Activated CD8-positive, alpha-beta memory T cell treated with anti-CD3 and anti-CD28 coated beads, Interleukin-2, amount 10 ng/mL, durations not matched to agents 7 days and 5 days (primary cell): ENCODE measurements around the gene USP17L18. TPM values are rescaled to one million over a fixed set of nuclear protein-coding genes. Genes with fewer than 3 reads are reported as not detected.
"Not testable (repeated sequence)": the region's sequence is repeated elsewhere in the genome, so short reads cannot be mapped to it uniquely, and the experiment has no call there.

ENCODE experiments used
- ATAC-seq: fragments of 150-1000 bp; cut with Tn5 transposase; one replicate; pipeline ENCODE4 v1.10.0; 2021; ENCODE audit warnings: moderate library complexity
- CTCF ChIA-PET: fragments of 350-600 bp; sonication (Branson Sonifier 250); formaldehyde crosslinking; loops from one replicate; lab custom pipeline; 2021; ENCODE audit warnings: antibody characterized with exemption; lab: Charles Lee
- DNase-seq: peaks from one replicate; pipeline ENCODE4 v3.0.0-alpha.2; 2020
- H3K27ac Mint-ChIP-seq: one replicate; pipeline ENCODE4 v1.8.0; 2021; ENCODE audit warnings: mild to moderate bottlenecking, mixed read lengths
- H3K27me3 Mint-ChIP-seq: one replicate; pipeline ENCODE4 v1.8.0; 2021; ENCODE audit warnings: mixed read lengths
- H3K36me3 Mint-ChIP-seq: one replicate; pipeline ENCODE4 v1.8.0; 2021; ENCODE audit warnings: mild to moderate bottlenecking, mixed read lengths
- H3K4me1 Mint-ChIP-seq: one replicate; pipeline ENCODE4 v1.8.0; 2021; ENCODE audit warnings: mixed read lengths
- H3K4me3 Mint-ChIP-seq: one replicate; pipeline ENCODE4 v1.8.0; 2021; ENCODE audit warnings: mild to moderate bottlenecking, moderate library complexity, mixed read lengths
- H3K9me3 Mint-ChIP-seq: one replicate; pipeline ENCODE4 v1.8.0; 2022; ENCODE audit warnings: low read depth, mixed read lengths
- total RNA-seq, 2 experiments: library from RNA; stranded (reverse); gene quantifications; one replicate each; pipeline ENCODE4 v1.2.3, GENCODE V29; 2021

The USP17L18 gene
- total RNA-seq, result not detected

- H3K9me3 Mint-ChIP-seq, CTCF ChIA-PET, H3K4me3 Mint-ChIP-seq, H3K27ac Mint-ChIP-seq, H3K27me3 Mint-ChIP-seq, H3K4me1 Mint-ChIP-seq, H3K36me3 Mint-ChIP-seq, ATAC-seq: not testable (repeated sequence)
- peak; percentile 40 for DNase-seq
Measured at GRCh38 chr4:9247953-9248680, at the start of gene USP17L18. Gene USP17L18, plus strand, starts transcription at chr4:9248630. Its CDS starts 0 bp downstream, at chr4:9248630.

- H3K4me3 Mint-ChIP-seq, H3K36me3 Mint-ChIP-seq, ATAC-seq, H3K27ac Mint-ChIP-seq, H3K27me3 Mint-ChIP-seq, H3K9me3 Mint-ChIP-seq, CTCF ChIA-PET, DNase-seq, H3K4me1 Mint-ChIP-seq: not testable (repeated sequence)
Measured at GRCh38 chr4:9210357-9210756, 38.1 kb upstream of the USP17L18 start, which contains the start of gene USP17L10. Gene USP17L10, plus strand, starts transcription at chr4:9210657. Its CDS starts 0 bp downstream, at chr4:9210657.

GRCh38 chr4:9214701-9215100 lies 33.7 kb upstream of the USP17L18 start:
- H3K27ac Mint-ChIP-seq, H3K9me3 Mint-ChIP-seq, ATAC-seq, H3K27me3 Mint-ChIP-seq, CTCF ChIA-PET, H3K36me3 Mint-ChIP-seq, H3K4me3 Mint-ChIP-seq, H3K4me1 Mint-ChIP-seq: not testable (repeated sequence)
- peak; percentile 19 for DNase-seq

- H3K4me1 Mint-ChIP-seq, CTCF ChIA-PET, H3K27ac Mint-ChIP-seq, H3K36me3 Mint-ChIP-seq, ATAC-seq, H3K27me3 Mint-ChIP-seq, H3K9me3 Mint-ChIP-seq, H3K4me3 Mint-ChIP-seq, DNase-seq: not testable (repeated sequence)
Measured at GRCh38 chr4:9215105-9215504, 33.3 kb upstream of the USP17L18 start, which contains the start of gene USP17L11. Gene USP17L11, plus strand, starts transcription at chr4:9215405. Its CDS starts 0 bp downstream, at chr4:9215405.

DNA sequence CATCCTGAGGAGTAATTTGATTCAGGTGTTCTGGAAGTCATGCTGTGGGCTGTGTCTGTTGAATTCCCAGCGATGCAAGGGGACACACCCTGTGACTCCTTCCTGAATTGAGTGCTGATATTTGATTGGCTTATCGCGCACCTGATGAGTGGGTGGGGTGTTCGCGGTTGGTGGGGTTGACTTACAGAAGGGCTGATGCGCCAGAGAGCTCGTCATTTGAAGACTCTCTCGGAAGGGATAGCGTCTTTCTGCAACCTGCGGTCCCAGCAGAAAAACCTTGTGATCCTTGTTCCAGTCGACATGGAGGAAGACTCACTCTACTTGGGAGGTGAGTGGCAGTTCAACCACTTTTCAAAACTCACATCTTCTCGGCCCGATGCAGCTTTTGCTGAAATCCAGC lies 28.6 kb upstream of the USP17L18 start, which contains the start of gene USP17L12:
TSS of gene USP17L12 (plus strand) at position 301 of the 400 bp plus-strand sequence. CDS start at position 301, 0 bp downstream.
- CTCF ChIA-PET, ATAC-seq, H3K4me3 Mint-ChIP-seq, H3K4me1 Mint-ChIP-seq, H3K27ac Mint-ChIP-seq, H3K27me3 Mint-ChIP-seq, H3K36me3 Mint-ChIP-seq, H3K9me3 Mint-ChIP-seq, DNase-seq: not testable (repeated sequence)

DNA sequence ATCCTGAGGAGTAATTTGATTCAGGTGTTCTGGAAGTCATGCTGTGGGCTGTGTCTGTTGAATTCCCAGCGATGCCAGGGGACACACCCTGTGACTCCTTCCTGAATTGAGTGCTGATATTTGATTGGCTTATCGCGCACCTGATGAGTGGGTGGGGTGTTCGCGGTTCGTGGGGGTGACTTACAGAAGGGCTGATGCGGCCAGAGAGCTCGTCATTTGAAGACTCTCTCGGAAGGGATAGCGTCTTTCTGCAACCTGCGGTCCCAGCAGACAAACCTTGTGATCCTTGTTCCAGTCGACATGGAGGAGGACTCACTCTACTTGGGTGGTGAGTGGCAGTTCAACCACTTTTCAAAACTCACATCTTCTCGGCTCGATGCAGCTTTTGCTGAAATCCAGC lies 23.8 kb upstream of the USP17L18 start, which contains the start of gene USP17L13:
TSS of gene USP17L13 (plus strand) at position 301 of the 400 bp plus-strand sequence. CDS start at position 301, 0 bp downstream.
- H3K9me3 Mint-ChIP-seq, H3K4me3 Mint-ChIP-seq, H3K27me3 Mint-ChIP-seq, ATAC-seq, DNase-seq, H3K27ac Mint-ChIP-seq, H3K4me1 Mint-ChIP-seq, CTCF ChIA-PET, H3K36me3 Mint-ChIP-seq: not testable (repeated sequence)

DNA sequence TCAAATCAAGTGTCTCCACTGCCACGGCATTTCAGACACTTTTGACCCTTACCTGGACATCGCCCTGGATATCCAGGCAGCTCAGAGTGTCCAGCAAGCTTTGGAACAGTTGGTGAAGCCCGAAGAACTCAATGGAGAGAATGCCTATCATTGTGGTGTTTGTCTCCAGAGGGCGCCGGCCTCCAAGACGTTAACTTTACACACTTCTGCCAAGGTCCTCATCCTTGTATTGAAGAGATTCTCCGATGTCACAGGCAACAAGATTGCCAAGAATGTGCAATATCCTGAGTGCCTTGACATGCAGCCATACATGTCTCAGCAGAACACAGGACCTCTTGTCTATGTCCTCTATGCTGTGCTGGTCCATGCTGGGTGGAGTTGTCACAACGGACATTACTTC lies 18.2 kb upstream of the USP17L18 start:
- DNase-seq, result peak; percentile 36
- H3K9me3 Mint-ChIP-seq, ATAC-seq, H3K4me3 Mint-ChIP-seq, CTCF ChIA-PET, H3K27ac Mint-ChIP-seq, H3K4me1 Mint-ChIP-seq, H3K27me3 Mint-ChIP-seq, H3K36me3 Mint-ChIP-seq: not testable (repeated sequence)

GRCh38 chr4:9234085-9234484 lies 14.3 kb upstream of the USP17L18 start, which contains the start of gene USP17L15:
Gene USP17L15, plus strand, starts transcription at chr4:9234385. Its CDS starts 0 bp downstream, at chr4:9234385.
- DNase-seq, CTCF ChIA-PET, H3K27me3 Mint-ChIP-seq, H3K27ac Mint-ChIP-seq, H3K36me3 Mint-ChIP-seq, H3K9me3 Mint-ChIP-seq, ATAC-seq, H3K4me3 Mint-ChIP-seq, H3K4me1 Mint-ChIP-seq: not testable (repeated sequence)

DNA sequence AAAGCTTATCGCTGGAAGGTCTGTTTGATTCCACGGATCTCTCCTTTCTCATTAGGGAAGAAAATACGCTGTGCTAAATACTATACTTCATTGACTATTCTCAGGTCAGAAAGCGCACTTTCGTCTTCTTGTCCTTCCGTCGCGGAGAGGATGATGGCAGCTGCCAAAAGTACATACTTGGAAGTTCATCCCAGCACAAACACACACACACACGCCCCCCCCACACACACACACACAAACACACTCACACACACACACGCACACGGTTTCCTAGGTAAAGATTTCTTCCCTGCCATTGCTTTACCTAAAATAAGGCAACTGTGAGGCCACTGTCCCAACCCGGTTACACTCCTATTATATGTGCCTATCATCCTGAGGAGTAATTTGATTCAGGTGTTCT lies 10.0 kb upstream of the USP17L18 start:
- H3K4me3 Mint-ChIP-seq, CTCF ChIA-PET, H3K27ac Mint-ChIP-seq, H3K36me3 Mint-ChIP-seq, H3K9me3 Mint-ChIP-seq, ATAC-seq, H3K4me1 Mint-ChIP-seq, H3K27me3 Mint-ChIP-seq, DNase-seq: not testable (repeated sequence)

DNA sequence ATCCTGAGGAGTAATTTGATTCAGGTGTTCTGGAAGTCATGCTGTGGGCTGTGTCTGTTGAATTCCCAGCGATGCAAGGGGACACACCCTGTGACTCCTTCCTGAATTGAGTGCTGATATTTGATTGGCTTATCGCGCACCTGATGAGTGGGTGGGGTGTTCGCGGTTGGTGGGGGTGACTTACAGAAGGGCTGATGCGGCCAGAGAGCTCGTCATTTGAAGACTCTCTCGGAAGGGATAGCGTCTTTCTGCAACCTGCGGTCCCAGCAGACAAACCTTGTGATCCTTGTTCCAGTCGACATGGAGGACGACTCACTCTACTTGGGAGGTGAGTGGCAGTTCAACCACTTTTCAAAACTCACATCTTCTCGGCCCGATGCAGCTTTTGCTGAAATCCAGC lies 4.9 kb upstream of the USP17L18 start, which contains the start of gene USP17L17:
TSS of gene USP17L17 (plus strand) at position 301 of the 400 bp plus-strand sequence. CDS start at position 301, 0 bp downstream.
- H3K4me1 Mint-ChIP-seq, H3K4me3 Mint-ChIP-seq, H3K36me3 Mint-ChIP-seq, DNase-seq, H3K9me3 Mint-ChIP-seq, CTCF ChIA-PET, ATAC-seq, H3K27ac Mint-ChIP-seq, H3K27me3 Mint-ChIP-seq: not testable (repeated sequence)

GRCh38 chr4:9253078-9253477 lies 4.6 kb downstream of the USP17L18 start, which contains the start of gene USP17L19:
Gene USP17L19, plus strand, starts transcription at chr4:9253378. Its CDS starts 0 bp downstream, at chr4:9253378.
- DNase-seq, H3K9me3 Mint-ChIP-seq, H3K36me3 Mint-ChIP-seq, ATAC-seq, H3K27ac Mint-ChIP-seq, H3K27me3 Mint-ChIP-seq, H3K4me1 Mint-ChIP-seq, H3K4me3 Mint-ChIP-seq, CTCF ChIA-PET: not testable (repeated sequence)

DNA sequence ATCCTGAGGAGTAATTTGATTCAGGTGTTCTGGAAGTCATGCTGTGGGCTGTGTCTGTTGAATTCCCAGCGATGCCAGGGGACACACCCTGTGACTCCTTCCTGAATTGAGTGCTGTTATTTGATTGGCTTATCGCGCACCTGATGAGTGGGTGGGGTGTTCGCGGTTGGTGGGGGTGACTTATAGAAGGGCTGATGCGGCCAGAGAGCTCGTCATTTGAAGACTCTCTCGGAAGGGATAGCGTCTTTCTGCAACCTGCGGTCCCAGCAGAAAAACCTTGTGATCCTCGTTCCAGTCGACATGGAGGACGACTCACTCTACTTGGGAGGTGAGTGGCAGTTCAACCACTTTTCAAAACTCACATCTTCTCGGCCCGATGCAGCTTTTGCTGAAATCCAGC lies 9.4 kb downstream of the USP17L18 start, which contains the start of gene USP17L20:
TSS of gene USP17L20 (plus strand) at position 301 of the 400 bp plus-strand sequence. CDS start at position 301, 0 bp downstream.
- CTCF ChIA-PET, H3K27ac Mint-ChIP-seq, H3K9me3 Mint-ChIP-seq, DNase-seq, H3K4me3 Mint-ChIP-seq, H3K4me1 Mint-ChIP-seq, H3K27me3 Mint-ChIP-seq, H3K36me3 Mint-ChIP-seq, ATAC-seq: not testable (repeated sequence)

- H3K9me3 Mint-ChIP-seq, H3K27me3 Mint-ChIP-seq, CTCF ChIA-PET, H3K4me3 Mint-ChIP-seq, ATAC-seq, H3K4me1 Mint-ChIP-seq, DNase-seq, H3K27ac Mint-ChIP-seq, H3K36me3 Mint-ChIP-seq: not testable (repeated sequence)
Measured at GRCh38 chr4:9262572-9262971, 14.1 kb downstream of the USP17L18 start, which contains the start of gene USP17L21. Gene USP17L21, plus strand, starts transcription at chr4:9262872. Its CDS starts 0 bp downstream, at chr4:9262872.

- DNase-seq, ATAC-seq, H3K36me3 Mint-ChIP-seq, H3K27ac Mint-ChIP-seq, CTCF ChIA-PET, H3K9me3 Mint-ChIP-seq, H3K4me1 Mint-ChIP-seq, H3K4me3 Mint-ChIP-seq, H3K27me3 Mint-ChIP-seq: not testable (repeated sequence)
Measured at GRCh38 chr4:9267319-9267718, 18.9 kb downstream of the USP17L18 start, which contains the start of gene USP17L22. Gene USP17L22, plus strand, starts transcription at chr4:9267619. Its CDS starts 0 bp downstream, at chr4:9267619.
